GM19193 (cell line): ENCODE results near the gene PSTPIP1.

Source experiments
- POLR2A ChIP-seq: IDR thresholded peaks from 4 replicates; pipeline ENCODE4 v1.6.1; 2011; ENCODE audit not compliant: insufficient read depth, insufficient read length; ENCODE audit errors: extremely low read depth

Gene PSTPIP1

DNA sequence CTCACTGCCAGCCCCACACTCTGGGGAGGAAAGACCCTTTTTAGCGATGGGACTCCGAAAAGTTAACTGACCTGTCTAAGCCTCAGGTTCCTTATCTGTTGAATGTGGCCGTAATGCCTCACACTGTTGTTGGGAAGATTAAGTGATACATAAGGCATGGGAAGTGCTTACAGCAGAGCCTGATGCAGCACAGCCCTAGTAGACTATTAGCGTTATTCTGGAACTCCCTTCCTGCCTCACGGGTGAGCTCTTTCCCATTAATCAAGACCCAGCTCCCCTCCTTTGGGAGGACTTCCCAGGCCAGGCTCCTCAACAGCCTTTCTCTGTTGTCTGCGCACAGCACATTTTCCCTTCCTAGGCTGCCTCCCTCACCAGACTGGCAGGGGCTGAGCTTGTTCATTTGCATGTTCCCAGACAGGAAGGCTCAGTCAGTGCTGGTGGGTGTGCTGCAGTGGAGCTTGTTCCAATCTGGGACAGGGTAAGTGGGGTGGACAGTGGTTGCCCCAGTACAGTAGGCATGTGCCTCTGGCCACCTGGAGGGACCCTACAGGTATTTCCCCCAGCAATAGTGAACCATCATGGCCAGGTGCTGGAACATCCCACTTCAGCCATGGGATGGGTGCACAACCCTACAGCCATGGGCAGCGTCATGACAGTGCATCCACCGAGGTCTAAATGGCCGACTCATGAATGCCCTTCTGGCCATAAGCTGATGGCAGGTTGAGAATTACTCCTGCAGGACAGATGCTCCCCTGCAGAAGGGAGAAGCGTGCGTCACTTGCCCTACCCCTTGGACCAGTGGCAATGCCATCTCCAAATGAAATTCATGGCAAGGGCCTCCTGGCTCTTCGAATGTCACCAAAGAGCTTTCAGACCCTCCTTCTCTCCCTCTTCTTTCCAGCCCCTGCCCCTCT, 5.8 kb upstream of the PSTPIP1 start:
- TF ChIP-seq POLR2A, result no peak

DNA sequence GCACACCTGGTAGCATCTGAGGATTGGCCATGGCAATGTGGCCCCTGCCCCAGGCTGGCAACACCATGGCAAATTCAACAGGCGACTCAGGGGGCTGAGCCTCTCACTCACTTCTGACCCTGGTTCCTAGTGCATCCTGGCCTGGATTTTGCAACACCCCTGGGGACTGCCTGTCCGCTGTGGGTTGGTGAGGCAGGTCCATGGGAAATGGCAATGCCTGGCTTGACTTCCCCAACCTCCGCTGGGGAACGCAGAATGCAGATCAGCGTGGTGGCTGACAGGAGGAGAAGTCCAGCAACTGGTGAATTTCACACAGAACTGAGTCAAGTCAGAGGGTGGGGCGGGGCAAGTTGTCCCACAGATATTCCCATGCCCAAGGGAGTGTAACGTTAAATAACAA, 3.9 kb upstream of the PSTPIP1 start:
- TF ChIP-seq POLR2A, result no peak

GRCh38 chr15:76991741-76992645, 2.9 kb upstream of the PSTPIP1 start:
- no peak for TF ChIP-seq POLR2A

DNA sequence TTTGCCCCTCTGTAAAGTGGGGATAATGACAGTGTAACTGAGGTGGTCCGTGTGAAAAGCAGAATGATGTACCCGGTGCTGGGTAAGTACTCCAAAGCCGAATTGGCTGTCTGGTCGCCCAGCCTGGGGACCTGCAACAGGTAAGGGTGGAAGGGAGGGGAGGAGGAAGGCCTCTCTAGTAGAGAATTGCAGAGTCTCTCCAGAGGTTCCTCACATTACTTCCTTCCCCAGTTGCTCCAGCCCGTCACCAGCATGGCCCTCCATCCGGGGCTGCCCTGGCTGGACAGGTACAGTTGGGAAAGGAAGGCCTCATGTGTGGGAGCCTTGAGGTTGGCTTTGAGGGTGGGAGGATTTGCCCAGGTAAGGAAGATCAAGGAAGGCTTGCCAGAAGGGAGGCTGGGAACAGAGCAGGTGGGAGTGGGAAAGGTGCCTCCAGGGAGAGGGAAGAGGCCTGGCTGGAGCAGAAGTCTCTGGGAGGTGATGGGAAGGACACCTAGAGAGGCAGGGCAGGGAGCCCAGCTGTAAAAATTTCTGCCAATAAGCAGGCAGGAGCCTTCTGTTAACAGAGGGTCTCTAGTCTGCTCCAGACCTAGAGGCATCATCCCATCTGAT, 1.7 kb upstream of the PSTPIP1 start:
- no peak for TF ChIP-seq POLR2A

GRCh38 chr15:76994001-76994400, 925 bp upstream of the PSTPIP1 start:
- no peak for TF ChIP-seq POLR2A

- TF ChIP-seq POLR2A, result no peak
Observed at GRCh38 chr15:76994496-76994895, 430 bp upstream of the PSTPIP1 start.

GRCh38 chr15:76996076-76996525, 1.2 kb downstream of the PSTPIP1 start:
- no peak for TF ChIP-seq POLR2A

- no peak for TF ChIP-seq POLR2A
Observed at GRCh38 chr15:76996526-76997401, 1.8 kb downstream of the PSTPIP1 start.

DNA sequence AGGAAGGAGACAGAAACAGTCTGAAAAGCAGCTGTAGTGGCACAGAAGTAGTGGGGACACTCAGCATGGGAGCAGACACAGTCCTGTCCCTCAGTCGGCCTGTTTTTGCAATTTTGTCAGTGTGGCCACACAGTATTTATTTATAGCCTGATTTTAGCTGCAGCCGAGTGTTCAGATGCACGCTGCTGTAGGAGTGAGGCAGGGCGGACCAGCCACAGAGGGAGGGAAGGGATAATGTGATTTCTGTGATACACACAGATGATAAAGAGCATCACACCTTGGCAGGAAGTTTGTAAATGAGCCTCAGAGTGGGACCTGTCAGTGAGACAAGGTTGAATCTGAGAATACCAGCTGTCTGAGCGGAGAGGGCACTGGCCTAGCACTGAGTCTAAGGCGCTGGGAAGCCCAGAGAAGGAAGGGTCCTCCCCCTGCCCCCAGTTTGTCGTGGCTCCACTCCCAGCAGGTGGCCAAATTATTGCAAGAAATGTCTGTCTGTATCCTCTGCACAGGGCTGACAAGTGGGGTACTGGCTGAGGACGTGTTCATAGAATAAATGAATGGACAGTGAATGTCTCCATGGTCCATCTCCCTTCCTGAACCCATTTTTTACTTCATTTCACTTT, 3.8 kb downstream of the PSTPIP1 start:
- no peak for TF ChIP-seq POLR2A

- no peak for TF ChIP-seq POLR2A
Observed at GRCh38 chr15:76999996-77000395, 5.1 kb downstream of the PSTPIP1 start.

- no peak for TF ChIP-seq POLR2A
Observed at GRCh38 chr15:77001351-77001750, 6.4 kb downstream of the PSTPIP1 start.

DNA sequence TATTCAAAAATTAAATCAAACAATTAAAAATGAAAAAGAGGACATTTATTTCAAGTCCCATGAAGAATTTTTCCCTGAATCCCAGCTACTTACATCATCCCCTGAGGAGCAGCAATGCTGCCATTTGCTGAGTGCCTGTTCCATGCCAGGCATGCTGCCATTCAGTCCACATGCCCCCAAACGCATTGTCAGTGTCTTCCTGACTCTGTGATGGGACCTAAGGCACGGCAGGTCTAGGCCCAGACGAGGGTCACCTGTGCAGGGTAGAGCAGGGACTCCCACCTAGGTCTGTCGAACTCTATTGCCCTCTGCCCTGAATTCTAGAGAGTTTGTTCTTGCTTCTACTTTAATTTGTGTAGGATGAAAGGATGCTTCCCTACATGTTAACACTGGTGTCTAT, 7.0 kb downstream of the PSTPIP1 start:
- no peak for TF ChIP-seq POLR2A

DNA sequence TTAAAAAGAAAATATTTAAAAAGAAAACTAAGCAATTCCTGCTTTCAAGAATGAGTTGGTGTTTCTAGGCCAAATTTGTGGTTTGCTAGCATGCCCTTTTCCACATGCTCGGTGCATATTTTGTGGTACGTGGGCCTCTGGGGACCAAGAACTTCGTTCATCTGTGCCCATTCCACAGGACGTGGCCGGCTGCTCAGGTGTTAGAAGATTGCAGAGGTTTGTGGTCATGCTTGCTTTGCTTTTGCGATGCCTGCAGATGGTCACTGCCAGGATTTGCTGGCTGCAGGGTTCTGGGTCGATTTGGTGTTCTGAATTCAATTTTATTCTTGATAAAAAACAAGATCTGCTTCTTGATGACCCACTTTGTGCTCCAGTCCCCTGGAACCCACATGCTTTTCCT, 7.5 kb downstream of the PSTPIP1 start:
- no peak for TF ChIP-seq POLR2A

GRCh38 chr15:77002954-77003912, 8.3 kb downstream of the PSTPIP1 start:
- no peak for TF ChIP-seq POLR2A
